Pons (tissue), 1 donor: ENCODE measurements around the gene IQGAP2.

Experiments used
- DNase-seq: peaks from one replicate; pipeline ENCODE4 v3.0.0-alpha.2; 2016; ENCODE audit warnings: low spot score

IQGAP2 gene

GRCh38 chr5:76449606-76450005, 46.5 kb downstream of the IQGAP2 start:
- DNase-seq, result no peak

- no peak for DNase-seq
These were observed 47.0 kb downstream of the IQGAP2 start for GRCh38 chr5:76450054-76450453.

DNA sequence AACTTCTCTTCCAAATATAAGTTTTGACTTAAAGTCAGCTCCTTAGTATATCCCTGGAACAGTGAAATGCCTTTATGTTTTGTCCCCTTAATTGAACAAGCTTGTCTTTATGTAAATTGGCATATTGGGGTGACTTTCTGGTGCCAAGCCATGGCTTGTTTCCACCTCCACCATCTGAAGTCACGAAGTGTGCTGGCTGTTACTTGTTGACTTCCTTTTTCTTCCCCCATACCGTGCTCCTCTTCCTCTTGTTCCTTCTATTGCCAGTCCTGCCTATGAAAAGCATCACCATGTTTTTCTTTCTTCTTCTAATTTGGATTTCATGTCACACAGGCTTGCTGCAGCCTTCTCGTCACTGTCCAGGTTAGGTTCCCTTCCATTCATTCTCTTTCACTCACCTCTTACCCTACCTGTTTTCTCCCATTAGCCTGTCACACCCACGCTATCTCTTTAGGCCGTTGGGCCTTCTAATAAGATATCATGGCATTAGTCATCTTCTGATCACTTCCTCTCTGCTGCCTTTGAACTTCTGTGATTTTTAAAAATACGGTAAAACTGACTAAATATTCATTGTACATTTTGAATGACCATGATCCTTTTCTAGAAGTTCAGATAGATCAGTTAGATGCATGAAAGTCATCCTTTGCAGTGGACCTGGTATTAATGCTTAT, 48.1 kb downstream of the IQGAP2 start:
- DNase-seq, result no peak

DNA sequence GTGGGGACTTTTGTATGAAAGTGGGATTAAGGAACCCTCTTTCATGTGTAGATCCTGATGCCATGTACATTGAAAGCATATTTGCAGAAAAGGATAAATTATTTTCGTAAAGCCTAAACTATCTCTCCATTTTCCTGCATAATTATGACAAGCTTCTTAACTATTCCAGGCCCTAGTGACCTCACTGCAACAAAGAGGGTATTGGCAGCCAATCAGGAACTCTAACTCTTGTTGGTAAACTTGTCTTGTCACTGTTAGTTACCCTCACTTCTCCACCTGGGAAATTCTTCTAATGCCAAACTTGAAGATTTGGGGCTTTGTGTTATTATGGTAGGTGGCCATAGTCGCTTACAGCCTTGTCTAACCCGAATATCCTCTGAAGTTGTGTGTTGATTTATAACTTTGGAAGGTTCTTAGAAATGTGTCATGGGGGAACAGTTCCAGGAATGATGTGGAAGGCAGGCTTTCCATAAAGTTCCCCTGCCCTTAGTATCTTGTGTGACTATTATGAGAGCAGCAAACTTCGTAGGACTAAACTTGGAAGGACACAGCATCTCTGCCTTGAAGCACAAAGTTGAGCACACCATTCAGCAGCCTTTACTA, 52.5 kb downstream of the IQGAP2 start:
- DNase-seq, result no peak

GRCh38 chr5:76456258-76456657, 53.2 kb downstream of the IQGAP2 start:
- DNase-seq, result no peak

DNA sequence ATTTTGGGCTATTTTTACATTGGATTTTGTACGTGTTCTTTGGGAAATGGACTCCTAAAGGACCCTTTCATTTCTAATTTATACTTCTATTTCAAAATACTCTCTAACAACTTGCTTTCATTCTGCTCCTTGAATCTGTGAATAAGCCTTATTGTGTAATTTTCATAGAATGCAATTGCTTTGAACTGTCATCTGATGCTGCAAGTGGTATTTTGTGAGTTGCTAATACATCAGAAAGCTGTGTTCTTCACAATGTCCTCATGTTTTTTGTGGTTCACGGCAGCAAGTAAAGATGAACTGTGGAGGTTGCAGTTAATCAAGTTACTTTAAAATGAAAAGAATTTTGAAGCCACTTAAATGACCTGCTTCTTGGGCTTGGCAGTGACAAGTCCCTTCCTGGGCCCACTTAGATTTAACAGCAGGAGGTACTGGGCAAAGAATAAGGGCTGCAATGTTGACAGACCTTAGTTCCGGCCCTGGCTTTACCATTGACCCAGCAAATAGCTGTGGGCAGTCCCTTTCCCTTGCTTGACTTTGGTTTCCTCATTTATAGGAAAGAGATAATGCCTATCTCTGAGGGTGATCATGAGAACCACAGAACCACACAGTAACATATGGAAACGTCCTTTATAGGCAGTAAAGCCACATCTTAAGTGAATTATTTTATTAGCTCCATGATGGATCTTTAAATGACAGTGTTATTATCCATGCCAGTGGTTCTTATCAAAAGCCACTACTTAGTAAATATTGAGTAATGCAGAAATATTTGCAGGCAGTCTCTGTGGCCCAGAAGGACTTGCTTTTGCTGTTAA, 54.8 kb downstream of the IQGAP2 start:
- no peak for DNase-seq

DNA sequence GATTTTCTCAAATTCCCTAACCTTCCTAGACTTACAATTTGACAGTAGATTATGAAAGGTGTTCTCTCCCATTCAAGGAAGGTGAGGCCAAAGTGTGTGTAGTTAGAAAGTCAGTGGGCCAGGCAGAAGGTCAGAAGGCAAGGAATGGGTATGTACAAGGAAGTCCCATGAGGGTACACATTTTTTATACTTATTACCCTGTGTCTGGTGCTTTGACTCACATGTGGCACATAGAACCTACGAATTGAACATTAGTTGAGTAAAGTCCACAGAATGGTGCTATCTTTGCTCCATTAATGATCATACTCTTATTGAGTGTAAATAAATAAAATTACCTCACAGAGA, 55.4 kb downstream of the IQGAP2 start:
- no peak for DNase-seq

DNA sequence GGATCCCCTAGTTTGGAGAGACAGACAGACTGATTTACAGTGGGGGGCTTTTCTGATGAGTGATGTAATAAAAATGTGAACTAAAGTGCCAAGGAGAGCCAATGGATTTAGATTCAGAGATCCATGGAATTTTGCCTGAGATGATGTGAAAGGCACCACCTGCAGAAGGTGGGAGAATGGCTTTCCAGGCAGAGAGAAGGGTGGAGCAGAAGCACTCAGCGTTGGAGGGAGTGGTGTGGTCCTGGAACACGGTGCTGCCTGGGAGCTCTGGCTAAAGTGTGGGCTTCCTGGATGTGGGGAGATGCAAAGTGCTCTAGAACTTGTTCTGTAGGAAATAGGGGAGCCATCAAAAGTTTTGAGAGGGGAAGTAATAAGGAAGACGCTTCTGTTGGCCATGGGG, 57.0 kb downstream of the IQGAP2 start:
- no peak for DNase-seq

DNA sequence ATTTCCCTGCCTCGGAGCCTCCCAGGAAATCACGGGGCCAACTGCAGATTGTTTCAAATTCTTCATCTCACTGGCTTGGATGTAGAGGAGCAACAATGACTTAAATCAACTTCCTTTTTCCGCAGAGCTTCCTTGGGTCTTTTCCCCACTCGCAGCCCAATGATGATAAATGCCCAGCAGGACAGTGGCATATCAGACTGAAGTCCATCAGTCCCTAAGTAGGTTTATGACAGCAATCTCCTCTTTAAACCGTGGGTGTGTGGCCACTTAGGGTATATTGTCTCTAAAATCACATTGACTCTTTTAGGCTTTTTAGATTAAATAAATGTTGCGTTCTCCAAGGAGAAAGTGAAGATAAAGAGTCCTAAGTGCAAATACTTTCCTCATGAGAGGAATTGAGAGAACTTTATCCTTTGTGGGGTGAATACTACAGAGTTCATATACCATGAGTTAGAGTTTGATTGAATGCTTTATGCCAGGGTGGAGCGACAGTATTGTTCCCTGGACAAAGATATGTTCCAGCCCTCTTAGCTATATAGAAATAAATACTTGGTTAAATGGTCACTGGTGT, 59.1 kb downstream of the IQGAP2 start:
- DNase-seq, result no peak

DNA sequence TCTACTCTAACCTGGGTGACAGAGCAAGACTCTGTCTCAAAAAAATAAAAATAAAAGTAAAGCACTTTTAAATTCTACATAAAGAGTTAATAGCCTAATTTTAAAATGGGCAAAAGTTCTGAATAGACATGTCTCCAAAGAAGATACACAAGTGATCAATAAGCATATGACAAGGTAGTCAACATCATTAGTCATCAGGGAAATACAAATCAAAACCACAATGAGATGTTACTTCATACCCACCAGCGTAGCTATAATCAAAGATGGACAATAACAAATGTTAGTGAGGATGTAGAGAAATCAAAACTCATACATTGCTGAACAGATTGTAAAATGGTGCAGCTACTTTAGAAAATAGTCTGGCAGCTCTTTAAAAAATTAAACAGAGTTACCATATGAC, 64.1 kb downstream of the IQGAP2 start:
- no peak for DNase-seq

DNA sequence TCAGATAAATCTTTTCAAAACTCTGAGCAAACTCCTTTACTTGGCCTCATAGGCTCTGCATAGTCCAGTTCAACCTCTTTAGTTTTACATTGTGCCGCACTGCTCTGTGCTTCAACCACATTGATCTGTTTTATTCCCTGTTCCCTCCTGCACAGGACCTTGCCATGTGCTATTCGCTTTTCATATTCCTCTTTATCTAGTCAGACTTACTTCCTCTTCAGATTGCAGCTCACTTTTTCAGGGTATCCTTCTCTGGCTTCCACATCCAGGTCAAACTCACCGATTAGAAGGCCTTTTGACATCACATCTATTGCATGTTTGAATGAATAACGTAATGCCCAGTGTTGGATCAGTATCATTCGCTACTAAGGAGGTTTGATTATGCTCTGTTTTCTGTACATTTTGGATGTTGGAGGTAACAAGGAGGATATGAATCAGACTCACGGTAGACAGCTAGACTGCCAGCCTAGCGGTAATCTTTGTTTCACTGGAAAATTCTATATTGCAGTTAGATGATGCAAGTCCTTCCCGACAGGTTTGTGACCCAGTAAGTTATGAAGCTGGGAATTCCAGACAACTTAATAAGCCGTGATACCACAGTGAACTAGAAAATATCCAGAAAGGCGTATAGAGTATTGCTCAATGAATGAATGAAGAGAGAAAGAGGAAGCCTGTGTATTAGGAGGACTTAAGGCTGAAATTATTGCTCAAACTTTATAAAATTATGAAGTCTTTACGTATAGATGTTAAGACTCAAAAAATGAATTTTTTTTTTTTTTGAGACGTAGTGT, 65.7 kb downstream of the IQGAP2 start:
- DNase-seq, result no peak

- no peak for DNase-seq
These were observed 66.7 kb downstream of the IQGAP2 start for GRCh38 chr5:76469656-76470290.

- no peak for DNase-seq
These were observed 67.9 kb downstream of the IQGAP2 start for GRCh38 chr5:76470976-76471375.

GRCh38 chr5:76471406-76471805, 68.3 kb downstream of the IQGAP2 start:
- DNase-seq, result no peak

DNA sequence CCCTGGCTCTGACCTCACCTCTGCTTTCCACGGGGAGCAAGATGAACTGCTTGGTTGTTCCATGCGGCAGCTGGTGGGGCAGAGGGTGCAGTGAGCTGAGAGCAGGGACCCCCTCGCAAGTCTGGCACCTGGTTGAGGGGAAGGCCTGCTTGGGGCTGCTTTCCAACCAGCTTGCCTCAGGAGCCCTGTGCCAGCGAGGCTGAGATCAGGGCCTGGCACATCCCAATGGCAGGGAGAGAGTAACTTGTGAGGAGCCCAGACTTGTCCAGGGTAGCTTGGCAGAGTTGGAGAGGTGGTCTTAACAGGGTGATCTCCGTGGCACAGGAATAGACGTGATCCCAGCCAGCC, 68.9 kb downstream of the IQGAP2 start:
- DNase-seq, result no peak

- DNase-seq, result no peak
These were observed 69.4 kb downstream of the IQGAP2 start for GRCh38 chr5:76472335-76473008.

- no peak for DNase-seq
These were observed 69.9 kb downstream of the IQGAP2 start for GRCh38 chr5:76473009-76473336.

- no peak for DNase-seq
These were observed 70.6 kb downstream of the IQGAP2 start for GRCh38 chr5:76473661-76474060.

DNA sequence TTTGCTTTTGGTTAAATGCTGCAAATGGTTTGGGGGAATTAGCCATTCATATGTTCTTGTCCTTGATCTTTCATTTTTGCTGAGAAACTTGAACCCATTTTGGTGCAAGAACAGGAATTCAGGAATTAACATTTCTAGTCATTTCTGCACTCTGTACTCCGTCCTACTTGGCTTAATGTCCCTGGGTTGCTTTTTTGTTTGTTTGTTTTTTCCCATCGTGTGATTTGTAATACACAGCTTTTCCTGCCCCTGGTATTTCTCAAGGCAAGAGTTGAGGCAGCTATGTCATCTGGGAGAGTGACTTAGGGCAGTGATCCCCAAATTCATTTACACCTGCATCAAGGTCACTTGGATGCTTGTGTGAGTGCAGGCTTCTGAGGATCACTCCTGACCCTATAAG, 71.3 kb downstream of the IQGAP2 start:
- DNase-seq, result no peak

DNA sequence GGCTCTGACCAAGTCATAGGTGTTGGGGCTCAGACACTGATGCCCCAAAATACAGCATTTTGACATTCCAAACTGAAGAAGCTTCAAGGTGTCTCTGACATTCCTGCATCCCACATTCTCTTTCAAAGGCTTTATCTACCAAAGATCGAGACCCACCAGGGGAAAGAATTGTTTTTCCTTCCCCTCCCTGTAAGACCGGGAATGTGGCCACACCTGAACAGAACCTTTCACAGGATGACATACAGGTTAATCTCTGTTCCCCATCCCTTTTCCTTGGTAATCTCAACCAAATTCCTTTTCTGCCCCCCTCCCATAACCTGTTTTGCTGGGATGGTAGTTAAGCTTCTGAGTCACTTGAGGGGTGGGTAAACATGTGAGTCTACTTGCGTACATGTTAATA, 72.3 kb downstream of the IQGAP2 start:
- no peak for DNase-seq

DNA sequence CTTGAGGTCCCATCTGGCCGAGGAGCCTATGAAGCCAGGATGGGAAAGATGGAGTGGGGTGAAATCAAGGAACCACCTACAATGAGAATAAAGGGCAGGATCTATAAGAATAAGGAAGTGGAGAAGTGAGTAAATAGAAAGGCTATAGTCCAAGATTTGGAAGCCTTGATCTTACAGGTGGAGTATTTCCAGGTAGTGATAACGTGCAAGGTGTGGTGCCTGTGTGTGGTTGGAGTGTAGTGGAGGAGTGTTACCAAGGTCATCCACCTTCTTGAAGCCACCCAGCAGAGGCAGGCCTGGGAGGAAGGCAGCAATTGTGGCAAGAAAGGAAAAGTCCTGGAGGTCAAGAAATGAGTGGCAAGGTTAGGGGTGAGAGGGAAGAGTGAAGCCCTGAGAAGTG, 72.9 kb downstream of the IQGAP2 start:
- no peak for DNase-seq
